Fibroblast of lung (primary cell): Measurements from ENCODE around the gene THY1. TPM values are rescaled to one million over a fixed set of nuclear protein-coding genes. Genes with fewer than 3 reads are reported as not detected.

Experiments used
- polyA plus RNA-seq, 2 donors: library from polyadenylated mRNA; depleted of rRNA in 1 of 2; stranded (reverse) in 1 of 2; unstranded in 1 of 2; fragments of >200 nt; gene quantifications; 2 replicates each; pipeline ENCODE4 v1.2.1, GENCODE V29; 2011 to 2012; ENCODE audit warnings: missing spikeins in 1 of 2
- total RNA-seq: library from RNA; depleted of rRNA; stranded (reverse); fragments of >200 nt; gene quantifications from 2 replicates; pipeline ENCODE4 v1.2.1, GENCODE V29; 2014

Gene THY1
- total and polyA plus RNA-seq, 2 donors (not counting 1 experiment from before 2014, with no cell fraction given): 292 to 824 TPM

Other genes starting within 250 kb of the THY1 start
- not detected in 2 replicates for gene NHERF4, start 237.7 kb downstream of the THY1 start, total RNA-seq
- gene NHERF4, start 237.7 kb downstream of the THY1 start, polyA plus RNA-seq: not detected in 2 replicates
- gene CBL, start 216.8 kb downstream of the THY1 start, total RNA-seq: 6.4 and 12.4 TPM in 2 replicates
- 11.1 and 17.6 TPM in 2 replicates for gene CBL, start 216.8 kb downstream of the THY1 start, polyA plus RNA-seq
- 3.9 and 4.8 TPM in 2 replicates for gene MCAM, start 106.0 kb downstream of the THY1 start, total RNA-seq
- gene MCAM, start 106.0 kb downstream of the THY1 start, polyA plus RNA-seq: 8.1 and 26.3 TPM in 2 replicates
- 4.1 and 7.1 TPM in 2 replicates for gene RNF26, start 88.6 kb downstream of the THY1 start, total RNA-seq
- gene RNF26, start 88.6 kb downstream of the THY1 start, polyA plus RNA-seq: 22.9 and 38.0 TPM in 2 replicates
- 32.0 and 34.4 TPM in 2 replicates for gene C1QTNF5, start 82.3 kb downstream of the THY1 start, total RNA-seq
- gene C1QTNF5, start 82.3 kb downstream of the THY1 start, polyA plus RNA-seq: 13.4 and 13.6 TPM in 2 replicates
- not detected in 2 replicates for gene MFRP, start 76.5 kb downstream of the THY1 start, total RNA-seq
- gene MFRP, start 76.5 kb downstream of the THY1 start, polyA plus RNA-seq: not detected in 2 replicates
- gene USP2, start 41.5 kb downstream of the THY1 start, total RNA-seq: 0.77 and 2.3 TPM in 2 replicates
- 0.66 and 1.0 TPM in 2 replicates for gene USP2, start 41.5 kb downstream of the THY1 start, polyA plus RNA-seq